GM18502 (cell line): ENCODE data around the gene TIFAB.

Experiments
- ATAC-seq: cut with Tn5 transposase; IDR thresholded peaks from one replicate; pipeline ENCODE4 v1.9.1; 2021; ENCODE audit warnings: mild to moderate bottlenecking; ENCODE audit not compliant: unreplicated experiment, poor library complexity

TIFAB gene

GRCh38 chr5:135444881-135445280 lies 7.3 kb downstream of the TIFAB start:
- no peak for ATAC-seq

GRCh38 chr5:135444360-135444759 lies 7.8 kb downstream of the TIFAB start:
- ATAC-seq = no peak

- ATAC-seq = no peak
Observed at GRCh38 chr5:135443161-135443960, 8.8 kb downstream of the TIFAB start.

GRCh38 chr5:135442431-135443160 lies 9.6 kb downstream of the TIFAB start:
- ATAC-seq = no peak

- ATAC-seq = no peak
Observed at GRCh38 chr5:135441919-135442318, 10.2 kb downstream of the TIFAB start.

DNA sequence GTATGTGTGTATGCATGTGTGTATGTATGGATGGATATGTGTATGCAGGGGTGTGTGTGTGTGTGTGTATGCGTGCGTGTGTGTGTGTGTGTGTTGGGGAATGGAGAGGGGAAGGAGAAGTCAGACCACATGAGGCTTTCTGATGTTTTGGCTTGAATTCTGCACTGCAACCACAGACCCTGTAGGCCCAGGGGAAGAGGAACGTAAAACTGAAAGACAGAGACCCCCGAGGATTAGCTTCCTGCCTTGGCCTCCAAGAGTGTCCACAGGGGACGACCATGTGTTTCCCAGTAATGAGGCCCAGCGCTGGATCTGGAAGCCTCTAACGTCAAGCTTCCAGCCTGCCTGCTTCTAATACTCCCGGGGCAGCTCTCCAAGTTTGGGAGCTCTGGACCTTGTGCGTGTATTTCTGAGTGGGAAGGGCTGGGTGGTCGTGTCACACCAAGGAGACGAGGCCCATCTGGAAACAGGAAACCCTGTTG lies 10.8 kb downstream of the TIFAB start:
- no peak for ATAC-seq

DNA sequence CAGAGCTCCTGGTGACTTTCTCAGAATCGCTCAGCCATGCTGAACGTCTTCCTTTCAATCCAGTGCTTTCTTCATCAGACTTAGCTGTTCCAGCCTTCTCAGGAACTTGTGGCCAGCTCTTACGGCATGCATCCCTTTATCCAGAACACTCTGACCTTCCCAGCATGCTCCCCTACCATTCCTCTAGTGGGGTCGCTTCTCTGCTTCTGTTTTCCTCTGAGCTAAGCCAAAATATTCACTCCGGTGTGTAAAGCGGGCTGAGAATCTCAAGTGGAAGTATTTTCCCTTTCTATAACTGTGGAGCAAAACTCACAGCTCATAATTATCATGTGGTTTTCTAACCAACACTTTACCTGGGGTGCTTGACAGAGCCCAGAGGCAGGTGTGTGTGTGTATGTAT lies 11.2 kb downstream of the TIFAB start:
- no peak for ATAC-seq

DNA sequence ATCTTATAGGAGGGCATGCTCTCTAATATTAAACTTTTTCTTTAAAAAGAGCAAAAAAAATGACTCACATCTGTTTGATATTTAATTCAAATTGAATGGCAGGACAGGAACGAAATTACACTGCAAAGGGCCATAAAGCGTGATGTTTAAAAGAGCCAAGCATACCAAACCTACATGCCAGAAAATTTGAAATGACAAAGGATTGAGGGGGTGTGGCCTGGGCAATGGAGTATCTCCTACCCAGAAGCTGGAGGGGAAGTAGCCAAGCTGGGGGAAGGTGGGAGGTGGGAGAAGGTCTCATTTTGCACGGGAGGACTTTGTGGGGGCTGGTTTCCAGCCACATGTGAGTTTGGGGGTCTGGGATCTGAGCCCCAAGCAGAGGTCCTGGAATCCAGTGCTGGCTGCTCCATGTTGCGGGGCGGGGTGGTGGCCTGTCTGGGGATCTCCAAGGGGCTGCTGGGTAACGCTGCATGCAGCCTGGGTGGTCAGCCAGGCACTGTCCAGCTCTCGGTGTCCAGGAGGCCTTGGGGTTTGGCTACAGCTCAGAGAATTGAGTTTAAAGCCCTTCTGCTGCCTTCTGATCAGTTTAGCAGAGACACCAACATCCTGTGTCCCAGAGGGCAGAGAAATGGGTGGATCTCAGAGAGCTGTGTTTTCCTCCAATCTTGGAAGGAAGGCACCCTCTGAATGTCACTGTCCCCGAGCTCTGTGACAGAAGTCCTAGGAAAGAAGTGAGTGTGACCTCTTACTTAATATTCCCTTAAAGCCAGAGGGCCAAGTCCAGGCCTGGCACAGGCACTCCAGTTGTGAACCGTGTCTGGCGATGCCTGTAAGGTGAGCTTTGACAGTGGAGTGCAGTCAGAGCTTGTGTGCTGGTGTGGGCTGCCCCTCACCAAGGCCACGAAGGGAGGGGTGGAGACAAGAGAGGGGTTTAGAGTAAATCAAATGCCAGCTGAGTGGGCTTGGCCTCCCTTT lies 12.6 kb downstream of the TIFAB start:
- ATAC-seq = no peak

DNA sequence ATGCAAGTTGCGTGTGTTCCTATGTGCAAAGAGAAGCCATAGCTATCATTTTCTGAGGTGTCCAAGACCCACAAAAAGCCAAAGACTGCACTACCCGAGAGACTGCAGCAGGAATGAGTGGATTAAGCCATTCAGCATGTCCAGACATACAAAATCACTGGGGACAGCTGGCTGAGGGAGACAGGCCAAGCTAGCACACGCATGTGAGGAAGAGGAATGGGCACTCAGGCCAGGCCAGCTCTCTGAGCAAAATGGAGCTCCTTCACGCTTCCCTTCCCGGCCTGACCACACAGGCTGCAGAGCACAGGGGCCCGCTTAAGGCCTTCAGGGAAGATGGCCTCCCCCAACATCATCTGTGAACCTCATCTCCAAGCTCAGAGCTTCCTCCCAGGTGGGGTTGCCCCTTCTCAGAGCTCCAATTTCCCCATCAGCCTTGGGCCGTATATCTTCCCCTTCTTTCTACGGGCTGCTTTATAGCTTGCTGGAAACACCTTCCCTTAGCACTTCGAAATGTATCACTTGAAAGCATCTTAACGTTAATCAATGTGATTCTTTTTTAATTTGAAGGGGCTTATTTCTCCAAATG lies 13.4 kb downstream of the TIFAB start:
- no peak for ATAC-seq

- ATAC-seq = no peak
Observed at GRCh38 chr5:135437796-135438560, 14.2 kb downstream of the TIFAB start.

DNA sequence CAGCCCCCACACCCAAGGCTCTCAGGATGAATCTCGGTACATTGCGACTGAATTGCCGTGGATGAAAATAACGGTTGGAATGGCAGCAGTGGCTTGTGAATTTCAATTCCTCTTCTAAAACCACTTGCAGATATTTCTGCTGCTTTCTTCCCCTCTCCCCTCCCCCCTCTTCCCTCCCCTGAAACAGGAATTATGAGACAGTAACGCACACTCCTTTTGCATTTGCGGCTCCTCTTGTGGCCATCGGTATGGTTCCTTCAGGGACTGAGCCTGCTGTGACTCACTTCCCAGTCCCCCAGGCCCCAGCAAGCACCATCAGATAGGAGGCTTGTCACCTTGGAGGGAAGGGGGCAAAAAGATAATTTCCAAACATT lies 14.7 kb downstream of the TIFAB start:
- no peak for ATAC-seq

- ATAC-seq = no peak
Observed at GRCh38 chr5:135436951-135437418, 15.2 kb downstream of the TIFAB start.

DNA sequence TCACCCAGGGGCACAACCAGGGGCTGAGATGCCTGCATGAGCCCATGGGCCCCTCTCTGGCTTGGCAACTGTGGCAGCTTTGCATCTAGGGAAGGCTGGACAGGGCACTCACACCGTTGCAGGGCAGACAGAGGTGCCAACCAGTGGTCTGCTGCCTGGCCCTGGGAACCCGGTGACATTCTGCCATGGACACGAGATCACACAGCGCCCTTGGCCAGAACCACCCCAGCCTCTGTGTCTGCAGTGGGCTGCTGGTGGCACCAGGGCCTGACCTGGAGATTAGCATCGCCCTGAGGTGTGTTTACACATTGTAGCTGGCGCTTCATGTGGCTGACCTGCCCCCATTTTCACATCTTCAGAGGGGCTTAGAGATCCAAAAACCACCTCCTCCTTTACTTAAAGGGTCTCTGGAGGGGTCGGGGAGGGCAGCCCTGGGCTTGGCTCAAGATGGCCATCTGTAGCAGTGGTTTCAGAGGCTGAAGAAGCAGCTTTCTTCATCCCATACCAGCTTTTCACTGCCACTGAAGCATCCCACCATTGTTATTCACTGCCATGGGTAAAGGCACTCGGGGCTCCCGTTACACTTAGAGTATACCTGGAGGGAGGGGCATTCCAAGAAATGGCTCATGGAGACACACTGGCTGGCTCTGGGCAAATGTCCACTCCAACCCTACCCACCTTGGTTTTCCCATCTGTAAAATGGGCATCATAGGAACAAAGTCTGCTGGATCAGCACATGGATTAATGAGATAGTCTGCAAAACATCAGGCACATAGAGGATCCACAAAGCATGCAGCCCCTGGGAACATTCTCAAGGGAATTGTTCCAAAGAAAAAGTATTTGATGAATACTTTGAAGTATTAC lies 16.5 kb downstream of the TIFAB start:
- ATAC-seq = no peak

DNA sequence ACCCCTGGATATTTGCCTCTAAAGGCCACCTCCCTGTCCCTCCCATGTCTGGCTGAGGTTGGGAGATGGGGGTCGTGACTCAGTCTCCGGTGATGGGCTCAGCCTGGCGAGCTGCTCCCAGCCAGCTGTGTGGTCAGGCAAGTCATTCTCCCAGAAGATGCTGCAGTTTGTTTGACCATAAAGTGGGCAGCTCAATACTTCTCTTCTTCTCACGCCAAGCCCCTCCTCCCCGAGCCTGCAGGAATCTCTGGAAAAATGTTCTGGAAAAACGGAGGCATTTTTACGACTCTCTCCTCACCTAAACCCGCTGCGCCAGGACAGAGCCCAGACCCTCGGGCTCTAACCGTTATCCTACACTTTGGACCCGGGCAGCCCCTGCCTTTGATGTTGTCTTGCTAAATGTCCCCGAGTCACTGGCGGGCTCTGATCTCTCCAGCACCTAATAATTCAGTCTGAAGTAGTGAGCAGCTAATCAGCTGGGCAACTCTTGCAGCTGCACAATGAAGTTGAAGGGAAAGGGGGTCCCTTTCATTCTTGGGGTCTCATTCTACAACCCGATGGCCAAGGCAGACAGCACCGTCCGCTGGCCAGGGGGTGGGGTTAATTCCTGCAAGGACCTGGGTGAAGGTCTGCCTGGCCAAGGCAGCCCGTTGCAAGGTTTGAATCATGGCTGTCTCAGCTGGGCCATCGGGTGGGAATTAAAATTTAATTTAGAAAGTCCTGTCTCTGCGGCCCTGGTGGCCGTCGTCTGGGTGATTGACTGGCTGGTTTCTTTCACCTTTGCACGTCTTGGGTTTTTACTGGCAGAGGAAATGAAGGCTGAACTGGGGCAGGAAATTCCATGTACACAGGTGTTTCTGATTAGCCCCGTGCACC lies 17.3 kb downstream of the TIFAB start:
- ATAC-seq = no peak

DNA sequence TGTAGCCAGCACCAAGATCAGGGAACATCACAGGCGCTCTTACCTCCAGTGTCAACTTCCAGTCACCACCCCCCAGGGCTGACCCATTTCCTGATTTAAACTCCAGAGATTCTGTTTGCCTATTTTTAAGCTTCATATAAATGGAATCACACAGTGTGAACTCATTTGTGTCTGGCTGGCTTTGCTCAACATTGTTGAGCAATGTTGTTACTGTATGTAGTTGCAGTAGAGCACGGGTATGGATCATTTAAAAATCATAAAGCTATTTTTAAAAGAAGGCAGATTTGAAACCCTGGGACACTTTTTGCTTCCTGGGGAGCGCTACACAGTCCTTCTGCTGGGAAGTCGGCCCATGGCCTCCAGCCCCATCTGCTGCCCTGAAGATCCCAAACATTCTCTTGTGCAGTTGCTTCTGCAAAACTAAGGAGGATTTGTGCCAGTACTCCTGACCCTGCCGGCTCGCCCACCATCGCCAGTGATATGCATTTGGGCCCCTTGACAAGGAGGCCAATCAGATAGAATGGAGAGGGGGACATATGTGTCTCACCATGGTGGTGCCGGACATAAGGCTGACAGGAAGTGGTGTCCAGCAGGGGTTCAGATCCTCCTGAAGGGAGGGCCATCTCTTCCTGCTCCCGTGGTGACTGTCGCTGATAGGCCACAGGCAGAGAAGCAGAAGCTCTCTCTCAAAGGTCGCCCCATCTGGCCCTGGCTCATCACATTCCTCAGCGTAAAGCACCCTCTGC lies 18.3 kb downstream of the TIFAB start:
- ATAC-seq = no peak

GRCh38 chr5:135432113-135432512 lies 20.0 kb downstream of the TIFAB start:
- ATAC-seq = no peak

DNA sequence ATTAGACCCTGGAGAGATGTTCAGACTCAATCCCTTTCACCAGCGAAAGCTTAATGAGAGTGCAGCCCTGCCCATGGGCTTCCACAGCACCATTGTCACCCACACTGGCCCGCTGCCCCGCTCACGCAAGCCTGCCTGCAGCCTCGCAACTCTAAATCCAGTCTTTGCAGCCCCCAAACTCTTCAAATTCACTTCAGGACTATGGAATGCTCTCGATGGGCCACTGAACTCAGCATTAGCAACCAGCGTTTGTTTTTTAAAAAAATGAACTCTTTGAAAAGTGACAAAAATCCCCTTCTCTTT lies 22.1 kb downstream of the TIFAB start:
- no peak for ATAC-seq
